SK-N-SH treated with all-trans-retinoic acid at 6 μM for 48 hours (cell line): ENCODE data around the gene PAX3.

Experiments
- ARNTL ChIP-seq: fragments of 450-650 bp; formaldehyde crosslinking; IDR thresholded peaks from 2 replicates; pipeline ENCODE4 v1.5.0; 2020; ENCODE audit warnings: low read depth, mild to moderate bottlenecking, moderate library complexity, borderline replicate concordance
- BACH2 ChIP-seq: fragments of 250-450 bp; sonication (Bioruptor Pico); IDR thresholded peaks from 2 replicates; pipeline ENCODE4 v1.9.0; 2021; ENCODE audit warnings: mild to moderate bottlenecking, borderline replicate concordance
- PATZ1 ChIP-seq: fragments of 250-450 bp; sonication (Bioruptor Pico); IDR thresholded peaks from 2 replicates; pipeline ENCODE4 v1.8.0; 2020; ENCODE audit warnings: mild to moderate bottlenecking, moderate library complexity, borderline replicate concordance
- PPARA ChIP-seq: fragments of 250-450 bp; sonication (Bioruptor Pico); IDR thresholded peaks from 2 replicates; pipeline ENCODE4 v1.5.0; 2020; ENCODE audit warnings: mild to moderate bottlenecking, borderline replicate concordance
- RARB ChIP-seq: fragments of 250-450 bp; sonication (Bioruptor Pico); IDR thresholded peaks from 2 replicates; pipeline ENCODE4 v1.8.0; 2021; ENCODE audit warnings: mild to moderate bottlenecking, moderate library complexity
- TCF4 ChIP-seq: fragments of 250-450 bp; sonication (Bioruptor Pico); IDR thresholded peaks from 2 replicates; pipeline ENCODE4 v1.8.0; 2021; ENCODE audit warnings: mild to moderate bottlenecking, moderate library complexity, borderline replicate concordance
- TSHZ2 ChIP-seq: fragments of 250-450 bp; sonication (Bioruptor Pico); IDR thresholded peaks from 2 replicates; pipeline ENCODE4 v1.5.0; 2020; ENCODE audit warnings: mild to moderate bottlenecking, moderate library complexity
- ZNF8 ChIP-seq: fragments of 450-650 bp; formaldehyde crosslinking; IDR thresholded peaks from 2 replicates; pipeline ENCODE4 v1.5.0; 2020; ENCODE audit warnings: mild to moderate bottlenecking, moderate library complexity

DNA sequence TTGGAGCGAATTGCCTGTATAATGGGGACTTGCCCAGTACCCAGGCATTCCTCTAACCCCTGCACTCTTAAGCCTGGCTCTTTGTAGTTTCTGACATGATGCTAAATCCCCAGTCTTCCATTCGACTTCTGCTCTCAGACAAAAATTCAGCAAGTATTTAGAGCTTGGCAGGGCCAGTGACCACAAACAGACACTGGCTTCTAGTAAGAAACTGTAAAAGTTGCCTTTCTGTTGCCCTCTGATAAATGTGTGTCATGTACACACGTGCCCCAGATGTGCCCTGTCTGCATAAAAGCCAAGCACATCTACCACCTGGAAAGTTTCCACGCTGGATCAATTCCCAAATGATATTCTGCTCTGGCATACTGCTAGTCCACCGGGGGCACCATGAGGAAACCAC lies 18.0 kb downstream of the PAX3 start:
- no peak for TF ChIP-seq TSHZ2 (CRISPR knock-in tag)
- TF ChIP-seq ZNF8 (CRISPR knock-in tag), result no peak
- no peak for TF ChIP-seq PATZ1 (CRISPR knock-in tag)
- no peak for TF ChIP-seq ARNTL (CRISPR knock-in tag)
- TF ChIP-seq PPARA (CRISPR knock-in tag), result no peak
- TF ChIP-seq BACH2, result no peak
- TF ChIP-seq RARB (CRISPR knock-in tag), result no peak
- TF ChIP-seq TCF4 (CRISPR knock-in tag), result no peak
